Esophagus muscularis mucosa (tissue), 4 donors: ENCODE data around the gene CREB3L2.

ENCODE experiments used
- CTCF ChIP-seq, 3 experiments: fragments of 200-600 bp in 2 of 3; fragments of 450-650 bp in 1 of 3; sonication (generic) in 2 of 3; IDR thresholded peaks; one replicate each; pipeline ENCODE4 v1.5.1; 2017 to 2019; ENCODE audit warnings: antibody characterized with exemption in 3 of 3, mild to moderate bottlenecking in 2 of 3, moderate library complexity in 1 of 3
- EP300 ChIP-seq: sonication (generic); formaldehyde crosslinking; IDR thresholded peaks from one replicate; pipeline ENCODE4 v1.6.1; 2017; ENCODE audit warnings: antibody characterized with exemption
- POLR2A ChIP-seq: fragments of 450-650 bp; IDR thresholded peaks from one replicate; pipeline ENCODE4 v1.6.1; 2017; ENCODE audit warnings: antibody characterized with exemption, moderate library complexity, mild to moderate bottlenecking, low read depth
- POLR2AphosphoS5 ChIP-seq, 2 donors: sonication (generic); formaldehyde crosslinking; IDR thresholded peaks; one replicate each; pipeline ENCODE4 v1.6.1; 2017; ENCODE audit warnings: antibody characterized with exemption in 2 of 2

GRCh38 chr7:137867289-137867688 is 134.6 kb downstream of the CREB3L2 start:
- TF ChIP-seq CTCF (IDR thresholded peaks at IDR 0.05) (no peak), EP300 (no peak), POLR2AphosphoS5 (IDR thresholded peaks at IDR 0.05) (no peak), POLR2A (no peak)
